GM21528 (cell line): ENCODE results near the gene C22orf15.

ENCODE experiments used
- ATAC-seq: cut with Tn5 transposase; IDR thresholded peaks from one replicate; pipeline ENCODE4 v1.9.1; 2021; ENCODE audit warnings: mild to moderate bottlenecking, moderate library complexity; ENCODE audit not compliant: unreplicated experiment, low FRiP score

C22orf15 gene

GRCh38 chr22:23750367-23750713 is 12.4 kb upstream of the C22orf15 start:
- ATAC-seq: no peak

DNA sequence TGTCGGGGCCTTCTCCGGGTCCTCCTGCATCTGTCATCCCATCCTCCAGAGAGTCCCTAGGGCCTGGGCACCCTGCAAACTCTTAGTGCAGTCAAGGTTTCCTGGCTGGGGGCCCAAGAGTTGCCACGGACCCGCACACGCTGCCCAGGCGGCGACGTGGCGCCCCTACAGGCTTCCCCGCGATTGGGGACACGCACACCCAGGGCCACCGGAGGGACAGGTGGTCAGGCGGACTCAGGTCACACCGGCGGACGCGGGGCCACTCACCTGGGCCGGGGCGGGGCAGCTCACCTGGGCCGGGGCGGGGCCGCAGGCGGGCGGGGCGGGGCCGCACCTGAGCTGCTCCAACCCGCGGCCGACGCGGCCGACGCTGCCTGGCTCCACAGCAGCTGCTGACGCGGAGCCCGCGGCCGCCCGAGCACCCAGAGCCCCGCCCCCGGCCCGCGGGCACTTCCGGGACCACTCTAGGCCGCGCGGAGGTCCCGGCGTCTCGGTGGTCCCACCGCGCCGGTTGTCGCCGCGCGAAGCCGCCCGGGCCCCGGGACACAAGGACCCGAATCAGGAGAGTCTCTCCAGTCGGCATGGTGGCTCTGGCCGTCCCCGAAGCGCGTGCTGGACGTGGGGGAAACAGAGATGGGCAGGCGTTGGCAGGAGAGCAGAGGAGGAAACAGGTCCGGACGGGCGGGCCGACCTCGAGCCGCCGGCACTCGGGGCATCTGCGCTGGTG is 11.9 kb upstream of the C22orf15 start, which contains the start of gene ZNF70:
TSS of gene ZNF70 (minus strand) at position 399 of the 727 bp plus-strand sequence. CDS start 5,972 bp downstream, outside the sequence.
- peak; percentile 54 for ATAC-seq

- peak; percentile 12 for ATAC-seq
These were observed 11.3 kb upstream of the C22orf15 start for GRCh38 chr22:23751441-23751996.

DNA sequence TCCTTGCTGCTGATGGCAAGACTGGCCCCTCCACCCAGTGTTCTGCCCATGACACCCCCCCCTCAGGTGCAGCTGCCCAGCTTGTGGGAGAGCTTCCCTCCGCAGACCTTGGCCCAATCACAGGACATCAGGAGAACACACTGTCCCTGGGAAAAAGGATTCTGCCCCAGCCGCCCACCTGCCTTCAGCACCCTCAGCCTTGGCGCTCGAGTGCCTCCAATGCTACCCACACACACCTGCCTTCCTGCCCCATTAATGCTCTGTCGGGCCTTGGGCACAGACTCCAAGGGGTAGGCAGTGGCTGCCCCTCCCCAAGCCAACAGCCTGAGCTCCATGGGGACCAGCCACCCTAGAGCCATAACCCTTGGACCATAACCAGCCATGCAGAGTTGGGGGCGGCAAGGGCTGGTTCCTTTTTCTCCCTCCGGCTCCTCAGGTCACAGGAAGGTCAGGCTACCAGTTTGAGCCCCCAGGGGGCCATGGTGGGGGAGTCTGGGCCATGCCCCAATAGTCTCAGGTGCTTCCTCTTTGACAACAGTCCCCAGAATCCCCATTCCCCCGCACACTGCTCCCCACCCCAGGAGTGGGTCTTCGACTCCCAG is 10.6 kb upstream of the C22orf15 start:
- no peak for ATAC-seq

GRCh38 chr22:23752750-23753149 is 10.0 kb upstream of the C22orf15 start:
- ATAC-seq: no peak

- no peak for ATAC-seq
These were observed 9.4 kb upstream of the C22orf15 start for GRCh38 chr22:23753385-23753784.

- ATAC-seq: no peak
These were observed 8.4 kb upstream of the C22orf15 start, which contains the start of gene VPREB3 for GRCh38 chr22:23754220-23754919. Gene VPREB3 (minus strand): TSS chr22:23754425. CDS start chr22:23754363, 62 bp downstream.

- ATAC-seq: no peak
These were observed 7.7 kb upstream of the C22orf15 start for GRCh38 chr22:23754980-23755636.

DNA sequence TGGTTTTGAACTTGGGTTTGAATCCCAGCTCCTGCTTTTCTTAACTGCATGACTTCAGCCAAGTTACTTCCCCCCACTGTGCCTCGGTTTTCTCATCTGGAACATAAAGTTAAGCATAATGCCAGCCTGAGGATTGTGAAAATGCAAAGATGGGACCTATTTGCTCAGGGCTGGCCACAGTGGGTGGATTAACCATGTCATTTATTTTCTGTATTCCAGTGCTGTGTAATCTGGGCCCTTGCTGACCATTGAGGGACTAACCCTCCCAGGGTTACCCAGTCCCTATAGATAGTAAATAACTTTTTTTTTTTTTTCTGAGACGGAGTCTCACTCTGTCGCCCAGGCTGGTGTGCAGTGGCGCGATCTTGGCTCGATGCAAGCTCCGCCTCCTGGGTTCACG is 7.1 kb upstream of the C22orf15 start:
- no peak for ATAC-seq

DNA sequence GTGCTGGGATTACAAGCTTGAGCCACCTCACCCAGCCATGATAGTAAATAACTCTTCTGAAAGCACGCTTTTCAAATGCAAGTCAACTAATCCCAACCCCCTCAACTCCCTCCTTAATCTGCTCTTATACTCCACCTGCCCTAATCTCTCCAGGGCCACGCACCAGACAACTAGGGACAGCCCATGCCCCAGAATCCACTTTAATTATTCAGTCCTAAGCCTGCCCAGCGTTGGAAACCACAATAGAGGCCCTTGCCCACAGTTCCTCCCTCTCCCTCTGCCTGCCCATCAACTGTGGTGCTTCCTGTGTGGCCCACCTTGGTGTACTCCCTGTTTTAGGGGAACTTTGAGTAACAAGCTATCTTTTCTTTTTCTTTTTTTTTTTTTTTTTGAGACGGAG is 5.9 kb upstream of the C22orf15 start:
- no peak for ATAC-seq

DNA sequence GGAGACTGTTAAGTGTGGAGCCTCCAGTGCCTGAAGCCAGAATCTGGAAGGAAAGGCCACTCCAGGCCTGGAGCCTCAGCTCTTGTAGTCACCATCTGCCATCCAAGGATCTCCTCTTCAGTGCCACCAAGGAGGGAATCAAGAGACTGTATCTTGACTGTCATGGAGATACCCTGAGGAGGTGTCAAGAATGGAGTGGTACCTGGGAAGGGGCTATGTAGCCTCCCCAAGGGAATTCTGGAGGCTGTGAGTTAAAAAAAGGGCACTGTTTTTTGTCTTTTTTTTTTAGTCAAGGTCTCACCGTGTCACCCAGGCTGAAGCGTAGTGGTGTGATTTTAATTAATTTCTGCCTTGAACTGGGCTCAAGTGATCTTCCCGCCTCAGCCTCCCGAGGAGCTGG is 3.2 kb upstream of the C22orf15 start:
- ATAC-seq: no peak

DNA sequence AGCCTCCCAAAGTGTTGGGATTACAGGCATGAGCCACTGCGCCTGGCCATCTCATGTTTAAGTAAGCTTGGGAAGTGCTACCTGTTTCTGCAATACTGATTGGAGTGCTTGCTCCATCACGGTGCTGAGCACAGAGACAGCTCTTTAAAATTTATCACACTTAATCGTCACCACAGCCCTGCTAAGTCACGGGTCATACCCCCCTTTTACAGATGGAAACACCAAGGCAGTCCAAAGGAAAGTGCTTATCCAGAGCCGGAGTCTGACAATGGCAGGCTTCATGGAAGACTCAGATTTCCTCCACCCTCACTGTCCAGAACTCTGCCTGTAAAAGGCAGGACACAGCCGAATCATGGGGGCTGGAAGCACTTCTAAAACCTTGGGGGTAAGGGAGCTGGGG is 2.7 kb upstream of the C22orf15 start:
- no peak for ATAC-seq

GRCh38 chr22:23763579-23763945 is 772 bp downstream of the C22orf15 start:
- no peak for ATAC-seq

- ATAC-seq: no peak
These were observed 1.2 kb downstream of the C22orf15 start for GRCh38 chr22:23763954-23764353.

- ATAC-seq: no peak
These were observed 2.4 kb downstream of the C22orf15 start for GRCh38 chr22:23764899-23765881.

GRCh38 chr22:23767303-23767672 is 4.5 kb downstream of the C22orf15 start:
- no peak for ATAC-seq

DNA sequence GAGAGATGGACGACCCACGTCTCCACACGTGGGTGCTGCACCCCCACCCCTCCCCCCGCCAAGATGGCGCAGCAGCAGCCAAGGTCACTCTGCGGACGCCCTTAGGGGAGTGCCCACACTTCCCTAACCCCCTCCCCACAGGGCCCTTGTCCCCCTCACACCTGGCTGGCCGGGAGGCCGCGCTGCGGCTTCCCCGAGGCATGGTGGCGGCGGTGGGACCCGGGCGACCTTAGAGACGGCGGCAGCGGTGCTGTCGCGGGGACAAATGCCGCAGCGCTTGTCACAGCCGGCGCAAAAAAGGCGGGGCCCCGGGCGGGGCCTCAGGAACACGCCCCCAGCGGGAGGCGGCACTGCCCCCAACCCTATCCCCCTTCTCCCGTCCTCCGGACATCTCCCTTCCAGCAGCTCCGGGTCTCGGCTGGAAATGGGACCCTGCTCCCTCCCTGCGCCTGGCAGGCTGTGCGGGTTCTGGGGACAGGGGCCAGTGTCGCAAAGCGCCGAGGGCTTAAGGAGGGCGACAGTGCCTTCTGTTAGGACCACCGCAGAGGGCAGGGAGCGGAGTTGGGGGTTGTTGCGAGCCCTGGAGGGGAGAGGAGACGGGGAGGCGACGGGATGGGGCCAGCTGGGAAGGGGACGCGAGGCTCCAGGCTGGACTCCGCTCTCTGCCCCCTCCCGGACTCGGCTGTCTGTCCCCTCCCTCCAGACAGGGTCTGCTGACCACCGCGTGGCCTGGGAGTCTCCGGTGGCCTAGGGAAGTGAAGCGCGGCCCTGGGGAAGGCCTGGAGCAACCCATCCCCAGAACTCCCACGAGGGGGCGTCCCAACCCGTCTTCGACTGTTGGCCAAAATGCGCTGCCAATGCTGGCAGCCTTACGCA is 5.1 kb downstream of the C22orf15 start, which contains the start of gene CHCHD10:
TSS of gene CHCHD10 (minus strand) at position 300 of the 876 bp plus-strand sequence. CDS start at position 202, 98 bp downstream.
- ATAC-seq: no peak

DNA sequence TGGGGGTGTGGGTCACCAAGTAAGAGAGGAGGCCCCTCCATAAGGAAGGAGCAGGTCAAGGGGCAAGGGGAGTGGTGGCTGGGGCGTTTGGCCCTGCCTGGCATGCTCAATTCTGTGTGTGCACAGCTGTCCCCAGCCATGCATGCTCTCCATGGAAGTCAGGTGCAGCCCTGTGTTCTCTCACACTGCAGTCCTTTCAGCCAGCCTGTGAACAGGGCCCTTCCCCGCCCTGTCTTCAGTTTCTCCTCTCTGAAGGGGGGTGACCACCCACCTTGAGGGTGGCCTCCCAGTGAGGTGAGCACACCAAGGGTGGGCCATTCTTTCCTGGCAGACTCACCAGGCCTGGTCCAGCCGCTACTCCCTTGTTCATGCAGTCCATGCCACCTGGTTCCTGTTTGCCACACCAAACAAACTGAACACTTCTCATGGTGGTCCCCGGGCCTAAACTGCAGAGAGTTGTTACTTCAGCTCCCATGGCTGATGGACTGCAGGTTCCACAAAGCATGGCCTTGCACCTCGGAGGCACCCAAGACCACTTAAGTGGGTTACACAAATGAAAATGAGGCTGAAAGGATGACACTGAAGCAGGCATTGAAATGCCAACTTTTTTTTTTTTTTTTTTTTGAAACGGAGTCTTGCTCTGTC is 6.7 kb downstream of the C22orf15 start:
- no peak for ATAC-seq
